Measurements from ENCODE around the gene FADS3.

- no peak for TF ChIP-seq CTCF (conservative IDR thresholded peaks at IDR 0.05; ENCODE audit: low read depth, low read length)
- TF ChIP-seq EZH2 (IDR thresholded peaks at IDR 0.05; ENCODE audit: low read length, unreplicated experiment) = no peak
These were observed 52.8 kb downstream of the FADS3 start for GRCh38 chr11:61838501-61838900.
